ENCODE measurements around the gene RHBDF1.
"Not testable (repeated sequence)": the region's sequence is repeated elsewhere in the genome, so short reads cannot be mapped to it uniquely, and the experiment has no call there.

Gene RHBDF1

GRCh38 chr16:62968-63391 lies 9.5 kb downstream of the RHBDF1 start:
- in situ Hi-C loops (cut with MboI; ENCODE audit: low pct_unique_long_range_greater_than_20kb, low sequenced_read_pairs): no loop called here
- DNase-seq: no peak

GRCh38 chr16:62283-62967 lies 10.0 kb downstream of the RHBDF1 start:
- DNase-seq: no peak
- in situ Hi-C loops (cut with MboI; ENCODE audit: low pct_unique_long_range_greater_than_20kb, low sequenced_read_pairs): no loop called here

DNA sequence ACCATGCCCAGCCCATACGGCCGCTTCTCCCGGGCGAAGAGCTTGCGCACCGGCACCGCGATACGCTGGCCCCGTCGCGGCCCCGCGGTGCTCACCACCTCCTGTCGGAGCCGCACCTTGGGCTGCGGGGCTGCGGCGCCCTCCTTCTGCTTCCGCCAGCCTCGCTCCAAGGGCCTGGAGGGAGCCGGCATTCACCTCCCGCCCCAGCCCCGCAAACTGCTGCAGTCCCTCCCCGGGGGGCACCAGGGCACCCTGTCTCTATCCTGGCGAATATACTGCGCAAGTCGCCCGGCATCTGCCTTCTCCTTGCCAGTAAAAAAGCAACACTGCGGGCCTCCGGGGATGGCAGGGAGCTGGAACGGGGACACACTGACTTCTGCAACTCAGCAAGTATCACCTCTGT lies 10.6 kb downstream of the RHBDF1 start:
- no peak for DNase-seq
- in situ Hi-C loops (cut with MboI; ENCODE audit: low pct_unique_long_range_greater_than_20kb, low sequenced_read_pairs): no loop called here

DNA sequence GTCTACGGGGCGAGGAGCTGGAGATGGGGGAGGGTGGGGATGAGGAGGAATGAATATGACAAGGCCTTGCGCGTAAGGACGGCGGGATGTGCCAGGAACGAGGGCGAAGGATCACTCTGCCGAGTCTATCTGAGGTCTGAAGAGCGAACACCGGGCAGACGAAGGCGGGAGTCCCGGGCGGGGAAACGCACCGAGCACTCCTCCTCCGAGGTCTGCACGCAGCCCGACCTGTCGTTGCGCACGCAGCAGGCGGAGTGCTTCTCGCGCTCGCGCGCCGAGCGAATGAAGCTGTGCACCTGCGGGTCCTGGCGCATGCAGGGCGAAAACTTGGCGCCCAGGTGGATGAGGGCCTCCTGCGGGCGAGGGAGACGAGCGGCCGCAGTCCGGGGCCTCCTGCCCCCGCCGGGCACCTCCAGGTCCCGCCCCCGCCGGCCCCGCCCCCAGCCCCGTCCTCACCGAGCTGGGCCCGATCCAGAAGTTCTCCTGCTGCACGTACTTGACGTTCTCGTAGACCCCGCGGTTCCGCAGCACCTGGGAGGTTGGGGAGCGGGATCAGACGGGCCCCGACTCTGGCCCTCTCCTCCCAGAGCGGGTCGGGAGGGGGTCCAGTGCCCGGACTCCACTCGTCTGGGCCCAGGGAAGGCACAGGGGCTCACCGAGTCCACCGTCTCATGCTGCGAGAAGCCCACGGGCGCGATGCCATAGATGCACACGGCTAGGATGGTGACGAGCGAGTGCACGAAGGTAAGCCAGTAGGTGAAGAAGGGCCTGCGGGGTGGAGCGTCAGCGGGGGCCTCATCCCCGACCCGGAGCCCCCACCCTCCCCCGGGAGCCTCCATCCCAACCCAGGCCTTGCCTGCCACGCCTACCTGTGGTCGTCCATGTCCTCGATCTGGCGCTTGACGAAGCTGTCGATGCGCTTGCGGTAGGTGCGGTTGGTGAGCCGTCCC lies 11.2 kb downstream of the RHBDF1 start:
- DNase-seq: no peak
- in situ Hi-C loops (cut with MboI; ENCODE audit: low pct_unique_long_range_greater_than_20kb, low sequenced_read_pairs): no loop called here

DNA sequence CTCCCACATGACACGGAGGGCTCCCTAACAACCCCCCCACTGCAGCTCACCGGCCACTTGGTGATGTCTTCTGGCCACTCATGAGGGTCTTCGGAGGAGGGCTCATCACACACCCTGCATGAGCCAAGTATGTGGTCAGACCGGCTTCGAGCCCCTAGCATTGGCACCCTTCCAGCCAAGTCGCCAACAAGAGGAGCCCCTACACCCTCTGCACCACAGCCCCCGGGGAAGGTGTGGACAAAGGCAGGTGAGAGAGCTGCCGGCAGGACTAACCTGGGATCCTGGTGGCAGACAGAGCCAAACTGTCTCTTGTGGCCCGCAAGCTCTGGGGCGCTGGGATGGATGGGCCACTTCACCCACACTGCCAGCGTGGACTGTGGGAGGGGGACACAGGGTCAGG lies 12.3 kb downstream of the RHBDF1 start:
- in situ Hi-C loops (cut with MboI; ENCODE audit: low pct_unique_long_range_greater_than_20kb, low sequenced_read_pairs): no loop called here
- no peak for DNase-seq

DNA sequence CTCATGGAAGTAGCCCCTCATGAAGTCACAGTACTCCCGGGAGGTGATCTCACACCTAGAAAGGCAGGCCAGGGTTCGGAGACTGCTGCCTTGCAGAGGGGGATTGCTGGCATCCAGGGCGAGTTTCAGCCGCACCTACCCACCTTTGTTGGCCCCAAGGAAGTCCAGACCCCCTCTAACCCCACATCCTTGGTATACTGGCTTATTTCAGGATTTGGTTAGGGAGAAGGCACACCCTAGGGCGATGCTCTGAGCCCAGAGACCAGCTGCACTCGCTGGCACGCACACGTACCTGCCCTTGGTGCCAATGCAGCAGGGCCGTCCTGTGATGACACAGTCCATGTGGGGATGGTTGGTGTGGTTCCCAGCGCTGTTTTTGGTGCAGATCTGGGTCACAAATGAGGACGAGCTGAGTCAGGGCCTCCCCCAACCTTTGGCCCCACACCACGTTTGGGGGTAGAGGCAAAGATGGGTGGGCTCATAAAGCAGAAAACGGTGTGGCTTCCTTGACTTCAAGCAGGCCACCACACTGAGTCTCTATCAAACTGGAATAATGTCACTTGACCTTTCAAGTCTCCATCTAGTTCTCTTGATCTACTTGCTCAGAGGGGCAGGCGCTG lies 12.9 kb downstream of the RHBDF1 start:
- in situ Hi-C loops (cut with MboI; ENCODE audit: low pct_unique_long_range_greater_than_20kb, low sequenced_read_pairs): no loop called here

GRCh38 chr16:58491-59439 lies 13.7 kb downstream of the RHBDF1 start:
- in situ Hi-C loops (cut with MboI; ENCODE audit: low pct_unique_long_range_greater_than_20kb, low sequenced_read_pairs): no loop called here
- no peak for DNase-seq

More for the DNA sequence above, 12.9 kb downstream of the RHBDF1 start:
- no peak for DNase-seq

GRCh38 chr16:57711-58110 lies 14.7 kb downstream of the RHBDF1 start:
- in situ Hi-C loops (cut with MboI; ENCODE audit: low pct_unique_long_range_greater_than_20kb, low sequenced_read_pairs): no loop called here
- no peak for DNase-seq

- in situ Hi-C loops (cut with MboI; ENCODE audit: low pct_unique_long_range_greater_than_20kb, low sequenced_read_pairs): no loop called here
- no peak for DNase-seq
Measured at GRCh38 chr16:56231-56927, 16.1 kb downstream of the RHBDF1 start.

DNA sequence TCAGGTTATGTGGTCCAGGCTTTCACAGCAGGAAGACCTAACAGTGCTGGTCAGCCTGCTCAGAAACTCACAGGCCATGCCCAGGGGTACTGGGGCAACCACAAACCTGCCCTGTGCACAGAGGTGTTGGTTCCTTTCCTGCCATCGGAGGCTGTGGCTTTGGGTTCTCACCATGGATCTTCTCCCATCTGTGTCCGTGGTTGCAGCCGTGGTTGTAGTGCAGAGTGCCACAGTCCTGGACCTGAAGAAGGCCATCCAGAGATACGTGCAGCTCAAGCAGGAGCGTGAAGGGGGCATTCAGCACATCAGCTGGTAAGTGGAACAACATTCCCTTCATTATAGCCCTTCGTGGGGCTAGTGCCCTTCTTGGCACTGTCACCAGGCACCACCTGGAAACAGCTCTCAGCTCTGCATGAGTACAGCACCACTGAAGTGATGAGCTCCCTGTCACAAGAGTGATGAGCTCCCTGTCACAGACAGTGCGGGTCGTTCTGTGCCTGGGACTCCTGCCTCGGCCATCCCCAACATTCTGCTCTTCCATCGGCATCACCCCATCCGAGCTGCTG lies 16.8 kb downstream of the RHBDF1 start:
- in situ Hi-C loops (cut with MboI; ENCODE audit: low pct_unique_long_range_greater_than_20kb, low sequenced_read_pairs): no loop called here
- no peak for DNase-seq

DNA sequence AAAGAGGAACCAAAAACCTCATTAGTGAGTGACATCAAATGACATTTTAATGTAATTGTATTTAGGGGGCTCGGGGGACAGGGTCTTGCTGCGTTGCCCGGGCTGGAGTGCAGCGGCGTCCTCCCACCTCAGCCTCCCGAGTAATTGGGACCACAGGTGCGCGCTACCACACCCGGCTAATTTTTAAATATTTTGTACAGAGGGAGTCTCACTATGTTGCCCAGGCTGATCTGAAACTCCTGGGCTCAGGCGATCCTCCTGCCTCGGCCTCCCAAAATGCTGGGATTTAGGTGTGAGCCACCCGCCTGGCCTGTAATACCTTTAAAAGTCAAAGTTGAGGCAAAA lies 18.2 kb downstream of the RHBDF1 start:
- in situ Hi-C loops (cut with MboI; ENCODE audit: low pct_unique_long_range_greater_than_20kb, low sequenced_read_pairs): no loop called here
- no peak for DNase-seq

- in situ Hi-C loops (cut with MboI; ENCODE audit: low pct_unique_long_range_greater_than_20kb, low sequenced_read_pairs): no loop called here
- peak; percentile 99 for DNase-seq
Measured at GRCh38 chr16:53346-54236, 18.8 kb downstream of the RHBDF1 start, which contains the start of the genes POLR3K and SNRNP25. TSS of gene POLR3K (minus strand) at chr16:53608. CDS start at chr16:53586, 22 bp downstream. TSS of gene SNRNP25 (plus strand) at chr16:53828. CDS start at chr16:54017, 189 bp downstream.

DNA sequence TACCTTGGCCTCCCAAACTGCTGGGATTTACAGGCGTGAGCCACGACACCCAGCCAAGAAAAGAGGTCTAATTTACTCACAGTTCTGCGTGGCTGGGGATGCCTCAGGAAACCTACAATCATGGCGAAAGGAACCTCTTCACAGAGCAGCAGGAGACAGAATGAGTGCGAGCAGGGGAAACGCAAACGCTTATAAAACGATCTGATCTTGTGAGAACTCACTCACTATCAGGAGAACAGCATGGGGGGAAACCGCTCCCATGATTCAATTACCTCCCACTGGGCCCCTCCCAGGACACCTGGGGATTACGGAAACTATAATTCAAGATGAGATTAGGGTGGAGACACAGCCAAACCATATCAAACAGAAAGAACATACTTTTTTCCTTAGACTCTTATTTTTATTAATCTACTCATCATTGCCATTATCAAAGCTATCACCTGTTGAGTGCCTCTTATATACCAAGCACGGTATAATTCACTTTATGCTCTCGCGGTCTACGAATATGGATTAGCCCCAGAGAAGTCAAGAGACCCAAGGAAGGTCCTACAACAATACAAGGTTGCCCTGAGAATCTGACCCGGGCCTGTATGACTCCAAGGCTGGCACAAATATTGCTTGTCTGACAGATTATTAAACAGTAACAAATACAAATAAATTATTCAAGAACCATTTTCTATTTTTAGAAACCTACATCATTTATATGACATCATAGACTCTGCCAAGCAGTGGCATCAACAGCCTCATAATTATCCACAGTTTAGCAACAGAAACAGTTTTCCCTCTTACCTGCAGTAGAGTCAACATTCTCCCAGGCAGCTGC lies 21.5 kb downstream of the RHBDF1 start:
- in situ Hi-C loops (cut with MboI; ENCODE audit: low pct_unique_long_range_greater_than_20kb, low sequenced_read_pairs): no loop called here
- DNase-seq: no peak

- in situ Hi-C loops (cut with MboI; ENCODE audit: low pct_unique_long_range_greater_than_20kb, low sequenced_read_pairs): no loop called here
- no peak for DNase-seq
Measured at GRCh38 chr16:47234-47633, 25.2 kb downstream of the RHBDF1 start.

GRCh38 chr16:46510-46909 lies 25.9 kb downstream of the RHBDF1 start:
- in situ Hi-C loops (cut with MboI; ENCODE audit: low pct_unique_long_range_greater_than_20kb, low sequenced_read_pairs); DNase-seq: not testable (repeated sequence)

DNA sequence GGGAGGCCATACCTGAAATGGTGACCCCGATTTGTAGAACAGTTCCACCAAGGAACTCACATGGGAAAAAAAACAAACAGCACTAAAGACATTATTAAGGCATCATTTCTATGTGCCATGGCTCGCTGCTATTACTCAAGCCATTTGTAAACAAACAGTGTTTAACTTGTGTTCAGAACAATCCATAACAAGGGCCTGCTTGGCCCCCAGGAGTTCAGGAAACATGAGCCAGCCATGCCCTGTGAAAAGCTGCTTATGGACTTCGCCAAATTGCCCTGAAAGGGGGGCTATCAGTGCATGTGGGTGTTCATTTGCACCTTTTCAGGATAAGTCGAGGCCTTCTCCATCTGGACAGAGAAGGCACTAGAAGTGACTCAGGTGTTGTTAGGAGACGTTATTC lies 27.0 kb downstream of the RHBDF1 start:
- no peak for DNase-seq
- in situ Hi-C loops (cut with MboI; ENCODE audit: low pct_unique_long_range_greater_than_20kb, low sequenced_read_pairs): no loop called here
